HL-60 (cell line): ENCODE measurements around the gene CRB1.

Experiments used
- DNase-seq, 2 experiments: peaks; one replicate each; pipeline ENCODE4 v3.0.0-alpha.2; 2010 to 2020; ENCODE audit warnings: low read depth in 1 of 2, low spot score in 1 of 2
- H3K27ac ChIP-seq: fragments of 250-450 bp; sonication (Bioruptor Pico); replicated peaks from 2 replicates; pipeline ENCODE4 v1.5.1; 2020; ENCODE audit warnings: mild to moderate bottlenecking, moderate library complexity
- H3K27me3 ChIP-seq: fragments of 250-450 bp; sonication (Bioruptor Pico); 2 replicates; pipeline ENCODE4 v1.5.1; 2021; ENCODE audit warnings: mild to moderate bottlenecking, moderate library complexity; ENCODE audit not compliant: insufficient read depth, poor library complexity, severe bottlenecking
- H3K4me3 ChIP-seq: replicated peaks from 2 replicates; pipeline ENCODE4 v1.5.1; 2011; ENCODE audit warnings: mild to moderate bottlenecking, control low read depth, low read length; ENCODE audit not compliant: insufficient read depth
- CTCF ChIP-seq: IDR thresholded peaks from one replicate; pipeline ENCODE4 v1.5.1; 2011; ENCODE audit warnings: low read length, control low read depth, inconsistent platforms; ENCODE audit not compliant: insufficient read depth
- GABPA ChIP-seq: IDR thresholded peaks from 2 replicates; pipeline ENCODE4 v1.6.1; 2012; ENCODE audit warnings: low read depth
- POLR2AphosphoS5 ChIP-seq: IDR thresholded peaks from 2 replicates; pipeline ENCODE4 v1.6.1; 2012; ENCODE audit warnings: low read depth
- REST ChIP-seq: IDR thresholded peaks from 2 replicates; pipeline ENCODE4 v1.6.1; 2012; ENCODE audit warnings: low read depth; ENCODE audit not compliant: insufficient replicate concordance
- SPI1 ChIP-seq: IDR thresholded peaks from 2 replicates; pipeline ENCODE4 v1.6.1; 2012; ENCODE audit warnings: low read depth, mild to moderate bottlenecking, borderline replicate concordance

The CRB1 gene

GRCh38 chr1:197394831-197395608, 127.0 kb downstream of the CRB1 start:
- Histone ChIP-seq H3K27ac (no peak overlapping the region), H3K4me3 (no peak overlapping the region), H3K27me3 (no peaks in the 10 kb centered on the region)
- no peak for DNase-seq
- TF ChIP-seq SPI1, result no peak
- TF ChIP-seq REST, result no peak
- TF ChIP-seq CTCF, result no peak
- no peak for TF ChIP-seq POLR2AphosphoS5
- TF ChIP-seq GABPA, result no peak

- TF ChIP-seq SPI1 (no peak), POLR2AphosphoS5 (no peak), CTCF (no peak), GABPA (no peak), REST (no peak)
- H3K27me3 ChIP-seq, result no peaks in the 10 kb centered on the region
- no peak for DNase-seq
- no peak overlapping the region for H3K27ac ChIP-seq
- no peak overlapping the region for H3K4me3 ChIP-seq
These were observed 129.8 kb downstream of the CRB1 start for GRCh38 chr1:197397895-197398294.

- Histone ChIP-seq H3K27ac (peak overlapping the region; percentile 87), H3K4me3 (no peak overlapping the region), H3K27me3 (no peaks in the 10 kb centered on the region)
- peak; percentile 37 for TF ChIP-seq CTCF
- no peak for TF ChIP-seq REST
- TF ChIP-seq GABPA, result 0 out of 2 replicates have a peak, but pooled peaks have one; percentile 21
- TF ChIP-seq SPI1, result no peak
- TF ChIP-seq POLR2AphosphoS5, result peak; percentile 23; the same call in 1 of the 2 replicates
- DNase-seq, result peak; percentile 78 to 88
These were observed 131.9 kb downstream of the CRB1 start for GRCh38 chr1:197399755-197400521.
